GM10847 (cell line): ENCODE data around the gene NXNL2.

Experiments used
- POLR2A ChIP-seq: IDR thresholded peaks from 2 replicates; pipeline ENCODE4 v1.6.1; 2011; ENCODE audit not compliant: insufficient read length; ENCODE audit errors: extremely low read depth

NXNL2 gene

GRCh38 chr9:88544245-88544644 is 9.3 kb downstream of the NXNL2 start:
- no peak for TF ChIP-seq POLR2A

DNA sequence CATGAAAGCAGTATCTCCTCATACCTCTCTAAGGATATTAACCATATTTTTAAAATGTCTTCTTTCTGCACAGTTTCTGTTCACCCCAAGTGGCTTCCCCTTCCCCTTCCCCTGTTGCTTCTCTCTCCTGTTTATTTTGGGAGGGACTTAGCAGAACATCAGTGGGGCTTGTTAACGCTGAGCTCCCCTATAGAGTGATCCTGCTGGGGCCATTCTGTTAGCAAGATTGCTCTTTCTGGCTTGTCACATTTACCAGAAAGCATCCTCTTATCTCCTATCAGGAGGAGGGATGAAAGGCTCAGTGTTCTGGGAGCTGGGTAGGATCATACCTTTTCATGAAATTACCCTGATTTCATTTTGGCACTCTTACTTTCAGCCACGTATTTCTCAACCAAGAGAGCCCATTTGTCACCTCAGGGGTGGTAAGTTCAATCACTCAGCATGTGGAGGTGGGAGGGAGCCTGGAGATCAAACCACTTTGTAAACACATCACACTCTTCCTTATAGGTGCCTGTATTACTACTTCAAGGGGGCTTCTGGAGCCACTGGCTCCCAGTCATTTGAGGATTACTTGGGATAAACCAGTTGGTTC is 16.7 kb downstream of the NXNL2 start:
- no peak for TF ChIP-seq POLR2A

GRCh38 chr9:88553350-88553749 is 18.4 kb downstream of the NXNL2 start:
- TF ChIP-seq POLR2A: no peak

DNA sequence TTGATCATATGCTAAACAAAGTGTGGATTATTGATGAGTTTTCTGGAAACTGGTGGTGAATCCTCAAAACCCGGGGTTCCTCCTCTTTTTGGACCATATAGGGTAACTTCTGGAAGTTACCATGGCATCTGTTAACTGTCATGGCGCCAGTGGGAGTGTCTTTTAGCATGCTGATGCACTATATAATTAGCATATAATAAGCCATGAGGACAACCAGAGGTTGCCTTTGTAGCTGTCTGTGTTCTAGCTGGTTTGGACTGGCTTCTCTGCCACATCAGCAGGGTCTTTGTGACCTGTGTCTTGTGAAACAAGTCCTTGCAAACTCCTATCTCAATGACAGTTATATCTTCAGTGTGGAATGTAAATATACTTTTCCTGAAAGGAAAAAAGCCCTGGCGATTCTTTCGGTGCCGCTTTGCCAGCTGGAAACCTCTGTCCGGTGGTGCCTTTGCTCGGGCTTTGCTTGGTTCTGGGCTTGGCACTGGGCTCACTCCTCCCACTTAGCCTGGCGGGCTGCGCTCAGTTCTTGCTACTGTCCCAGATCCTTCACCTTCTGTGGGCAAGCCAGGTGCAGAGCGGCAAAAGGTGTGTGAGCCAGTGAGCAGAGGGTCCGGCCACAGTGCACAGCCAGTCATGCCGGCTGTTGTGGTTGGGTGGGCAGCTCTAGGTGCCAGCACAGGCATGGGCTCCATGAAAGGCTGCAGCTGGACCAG is 20.4 kb downstream of the NXNL2 start:
- no peak for TF ChIP-seq POLR2A

GRCh38 chr9:88559661-88560060 is 24.7 kb downstream of the NXNL2 start:
- no peak for TF ChIP-seq POLR2A

DNA sequence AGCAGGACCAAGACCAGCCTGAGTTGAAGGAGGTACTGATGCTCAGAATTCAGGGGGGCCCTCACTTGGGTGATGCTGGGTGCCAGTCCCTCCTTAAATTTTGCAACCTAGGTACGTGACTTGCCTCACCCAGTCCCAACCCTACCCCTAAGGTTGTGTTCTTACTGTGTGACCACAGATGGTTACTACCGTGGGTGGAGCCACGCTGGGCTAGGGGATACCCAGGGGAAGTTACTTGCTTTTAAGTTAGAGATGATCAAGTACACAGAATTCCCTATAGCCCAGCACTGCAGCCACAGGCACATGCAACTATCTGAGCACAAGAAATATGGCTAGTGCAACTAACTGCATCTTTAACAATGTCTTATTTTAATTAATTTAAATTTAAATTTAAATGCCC is 32.9 kb downstream of the NXNL2 start:
- no peak for TF ChIP-seq POLR2A

DNA sequence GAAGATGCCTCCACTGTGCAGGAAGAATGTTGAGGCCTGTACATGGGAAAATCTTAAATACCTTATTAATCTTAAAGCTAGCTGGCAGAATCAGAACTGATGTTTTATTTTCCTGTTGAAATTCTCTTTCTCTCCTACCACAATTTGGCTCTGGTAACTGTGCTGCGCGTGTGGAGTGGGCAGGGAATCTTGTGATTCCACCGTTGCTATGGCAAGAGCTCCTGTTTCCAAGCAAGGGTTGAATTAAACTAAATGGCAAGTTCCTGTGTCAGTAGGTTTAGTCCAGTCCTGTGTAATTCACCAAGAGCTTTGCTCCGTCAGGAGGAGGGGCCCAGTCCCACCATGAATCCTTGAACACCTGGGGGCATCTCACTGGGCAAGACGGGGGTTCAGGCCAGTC is 36.4 kb downstream of the NXNL2 start:
- no peak for TF ChIP-seq POLR2A

DNA sequence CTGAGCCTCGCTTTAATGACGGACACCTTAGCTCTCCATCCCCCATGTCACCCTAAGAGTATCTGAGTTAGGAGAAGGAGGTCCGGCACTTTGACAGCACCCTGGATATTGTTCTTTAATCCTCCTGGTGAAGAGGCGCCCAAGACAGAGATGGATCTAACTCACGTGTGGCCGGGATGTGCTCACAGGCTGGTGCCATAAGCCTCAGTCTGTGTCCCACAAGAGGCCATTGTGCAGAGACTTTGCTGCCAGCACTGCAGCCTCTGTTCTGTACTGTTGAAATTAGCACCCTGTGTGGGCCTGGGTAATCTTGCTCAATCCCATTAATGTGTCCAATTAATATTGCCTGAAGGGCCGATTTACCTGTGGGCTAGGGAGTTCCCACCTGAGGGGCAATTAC is 37.7 kb downstream of the NXNL2 start:
- TF ChIP-seq POLR2A: no peak

DNA sequence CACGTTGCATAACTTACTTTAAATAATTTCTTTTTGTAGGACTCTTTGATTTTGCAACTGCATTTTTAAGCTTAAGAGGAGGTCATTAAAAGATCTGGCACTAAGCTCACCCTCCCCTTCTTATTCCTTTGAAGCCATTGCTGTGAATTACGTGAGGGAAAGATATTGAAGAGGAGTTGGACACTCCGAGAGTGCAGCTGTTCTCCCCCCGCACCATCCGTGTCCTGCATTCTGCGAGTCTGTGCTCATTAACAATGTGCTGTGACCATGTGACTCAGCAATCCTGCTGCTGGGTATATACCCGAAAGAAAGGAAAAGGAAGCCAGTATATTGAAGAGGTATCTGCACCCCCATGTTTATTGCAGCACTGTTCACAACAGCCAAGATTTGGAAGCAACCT is 40.0 kb downstream of the NXNL2 start:
- TF ChIP-seq POLR2A: no peak

DNA sequence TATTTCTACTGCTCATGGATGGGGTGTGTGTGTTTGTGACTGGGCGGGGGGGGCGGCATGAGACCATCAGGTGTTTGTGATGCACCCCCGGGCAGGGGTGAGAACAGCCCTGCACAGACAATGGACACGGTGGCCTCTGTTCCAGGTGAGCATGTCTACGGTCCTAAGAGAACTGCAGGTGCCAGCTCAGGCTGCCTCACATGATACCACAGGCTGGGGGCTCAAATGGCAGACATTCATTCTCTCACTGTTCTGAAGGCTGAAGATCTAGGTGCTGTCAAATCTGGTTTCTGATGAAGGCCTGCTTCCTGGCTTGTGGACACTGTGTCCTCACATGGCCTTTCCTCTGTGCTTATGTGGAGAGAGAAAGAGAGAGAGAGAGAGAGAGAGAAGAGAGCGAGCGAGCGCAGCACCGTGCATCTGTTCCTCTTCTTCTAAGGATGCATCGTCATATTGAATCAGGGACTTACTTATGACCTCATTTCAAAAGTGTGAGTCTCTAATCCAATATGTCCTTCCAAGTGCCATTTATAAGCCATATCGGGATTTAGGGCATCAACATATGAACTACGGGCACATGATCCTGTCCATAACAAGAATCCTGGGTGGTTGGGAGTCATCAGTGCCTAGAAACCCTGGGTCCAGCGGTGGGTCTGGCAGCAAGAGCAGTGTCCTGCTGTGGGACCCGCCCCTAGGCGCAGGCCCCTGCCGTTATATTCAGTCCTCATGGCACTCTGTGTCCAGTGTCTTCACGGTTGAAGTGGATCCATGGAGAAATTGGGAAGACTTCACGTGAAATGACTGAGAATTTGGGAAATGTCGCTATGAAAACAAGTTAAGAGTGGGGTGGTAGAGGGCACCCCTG is 42.5 kb downstream of the NXNL2 start:
- TF ChIP-seq POLR2A: no peak

DNA sequence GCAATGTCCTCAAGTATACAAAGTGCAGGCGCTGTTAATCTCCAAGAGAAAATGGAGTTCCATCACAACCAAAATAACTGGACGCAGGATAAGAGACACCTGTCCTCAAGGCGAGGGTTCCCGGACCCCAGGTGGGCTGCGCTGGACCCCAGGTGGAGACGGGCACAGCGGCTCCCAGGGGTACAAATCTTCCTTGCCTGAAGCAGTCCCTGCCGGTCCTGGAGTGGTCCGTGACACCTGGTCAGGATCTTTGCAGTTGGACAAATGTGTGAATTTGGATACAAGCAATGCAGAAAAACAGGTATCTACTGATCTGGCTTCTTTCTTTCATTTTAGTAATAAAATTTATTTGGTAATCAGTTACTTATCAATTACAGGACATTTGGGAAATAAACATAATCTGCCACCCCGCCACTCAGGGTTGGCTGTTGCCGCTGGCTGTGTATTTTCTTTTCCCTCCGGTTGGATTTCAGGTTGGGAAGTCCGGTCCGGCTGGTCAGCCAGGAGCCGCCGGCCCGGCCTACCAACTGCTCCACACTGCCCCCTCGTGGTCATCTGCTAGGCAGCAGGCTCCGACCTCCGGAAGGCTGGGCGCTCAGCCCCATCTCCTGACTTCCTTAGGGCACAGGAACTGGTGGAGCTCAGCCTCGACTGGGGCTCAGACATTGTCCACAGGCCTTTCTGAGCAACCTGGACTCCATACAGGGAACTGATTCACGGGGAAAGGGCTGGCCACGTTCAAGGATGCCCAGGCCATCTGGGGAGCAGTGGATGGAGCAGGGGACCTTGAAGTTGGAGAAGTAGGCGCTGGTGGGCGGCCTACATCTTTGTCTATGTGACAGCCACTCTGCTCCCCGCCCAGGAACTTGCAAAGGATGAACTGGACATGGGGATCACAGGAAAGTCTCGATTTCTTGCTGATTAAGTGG is 43.4 kb downstream of the NXNL2 start:
- no peak for TF ChIP-seq POLR2A

GRCh38 chr9:88579050-88579715 is 44.2 kb downstream of the NXNL2 start:
- TF ChIP-seq POLR2A: no peak

- TF ChIP-seq POLR2A: no peak
These were observed 46.0 kb downstream of the NXNL2 start for GRCh38 chr9:88580961-88581360.

- TF ChIP-seq POLR2A: no peak
These were observed 49.1 kb downstream of the NXNL2 start for GRCh38 chr9:88583901-88584596.

GRCh38 chr9:88585426-88585825 is 50.4 kb downstream of the NXNL2 start:
- no peak for TF ChIP-seq POLR2A
